ENCODE measurements around the gene SORCS1. TPM values are rescaled to one million over a fixed set of nuclear protein-coding genes. Genes with fewer than 3 reads are reported as not detected.

SORCS1 gene
- polyA plus RNA-seq, 1 of the 3 experiments (the other 2 are of a cell fraction): 0.66 TPM

DNA sequence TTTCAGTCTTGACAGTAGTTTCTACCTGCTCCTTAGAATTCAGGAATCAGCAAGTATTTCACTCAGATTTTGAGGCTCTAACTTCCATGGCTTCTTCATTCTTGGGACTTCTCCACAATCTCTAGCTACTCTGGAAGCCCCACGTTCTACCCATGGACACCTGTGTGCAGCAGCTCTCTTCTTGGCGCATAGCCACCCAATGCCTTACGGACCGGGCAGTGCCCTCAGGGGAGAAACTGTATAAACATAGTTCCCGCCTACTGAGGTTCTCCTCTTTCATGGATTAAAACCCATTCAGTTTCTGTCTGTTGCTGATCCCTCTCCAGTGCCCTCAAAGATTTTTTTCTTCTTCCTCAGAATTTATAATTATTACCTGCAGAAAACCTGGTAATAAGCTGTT lies 177.1 kb downstream of the SORCS1 start (continued):
- no peak for TF ChIP-seq MXI1 (IDR thresholded peaks at IDR 0.05; ENCODE audit: low read depth, low read length)
- no peak for TF ChIP-seq RCOR1 (IDR thresholded peaks at IDR 0.05; ENCODE audit: low read length)
- TF ChIP-seq POLR2AphosphoS5 (IDR thresholded peaks at IDR 0.05; ENCODE audit: low read depth, low read length): no peak
- no peak for TF ChIP-seq GABPA (IDR thresholded peaks at IDR 0.05; ENCODE audit: low read depth)
- no peak for TF ChIP-seq RAD21 (IDR thresholded peaks at IDR 0.05; ENCODE audit: low read length)
- no peak for TF ChIP-seq RFX5 (IDR thresholded peaks at IDR 0.05; ENCODE audit: low read length)
- no peak for TF ChIP-seq NRF1 (IDR thresholded peaks at IDR 0.05; ENCODE audit: low read depth, low read length)
- TF ChIP-seq ELF1 (IDR thresholded peaks at IDR 0.05): no peak
- TF ChIP-seq FOXM1 (IDR thresholded peaks at IDR 0.05; ENCODE audit: low read depth): no peak

DNA sequence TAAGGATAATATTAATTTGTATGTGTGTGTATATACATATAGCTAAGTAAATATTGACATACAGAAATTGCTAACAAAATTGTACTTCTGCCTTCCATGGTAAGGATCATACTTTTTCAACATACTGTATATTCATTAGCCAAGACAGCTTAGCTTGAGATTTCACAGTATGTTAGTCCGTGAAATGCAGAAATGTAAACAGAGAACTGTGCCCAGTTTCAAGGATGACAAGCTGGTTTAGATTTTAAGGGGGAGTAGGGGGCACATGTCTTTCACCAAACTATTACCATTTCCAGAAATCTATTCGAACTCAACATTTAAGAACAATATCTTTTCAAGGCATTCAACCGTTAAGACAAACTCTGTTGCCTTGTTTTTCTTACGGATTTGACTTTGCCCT lies 182.2 kb downstream of the SORCS1 start:
- H3K4me1 ChIP-seq (ENCODE audit: control insufficient read depth in 1 of 2, insufficient read depth in 2 of 2, low read depth in 1 of 2, low read length in 1 of 2): peaks cover 0 to 5% of the 10 kb centered on the region in 2 experiments; a peak in 3 of 4 replicates
- H3K9ac ChIP-seq: no peak overlapping the region
- H3K9me2 ChIP-seq: no peaks in the 10 kb centered on the region
- H3K4me3 ChIP-seq (ENCODE audit: low read depth in 2 of 2, low read length in 1 of 2): no peak overlapping the region
- no peaks in the 10 kb centered on the region for H4K20me1 ChIP-seq (ENCODE audit: insufficient read depth)
- no peak for DNase-seq
- POLR2A ChIA-PET: no interaction called here
- no peaks in the 10 kb centered on the region for H3K9me3 ChIP-seq
- no peak overlapping the region; a peak in 1 of 4 replicates for H3K27ac ChIP-seq (ENCODE audit: low read depth in 2 of 2, low read length in 1 of 2)
- CTCF ChIA-PET: interaction anchor here (0.8 to 0.9 kb wide), 2 partner anchors 11 to 277 kb away, joined by 3 read pairs; no protein-coding TSS in a partner anchor
- no peaks in the 10 kb centered on the region for H3F3A ChIP-seq (replicated peaks; ENCODE audit: insufficient read depth)
- no peak overlapping the region for H2AFZ ChIP-seq (ENCODE audit: low read depth)
- H3K27me3 ChIP-seq (ENCODE audit: insufficient read depth): no peaks in the 10 kb centered on the region
- H3K79me2 ChIP-seq (ENCODE audit: insufficient read depth): no peaks in the 10 kb centered on the region
- WGBS (ENCODE audit: low lambda C conversion rate): 44% methylated on average over 4 of the region's 4 CpGs
- no peak for TF ChIP-seq TEAD4 (IDR thresholded peaks at IDR 0.05; ENCODE audit: borderline replicate concordance, insufficient read depth)
- TF ChIP-seq, protein P1, sequence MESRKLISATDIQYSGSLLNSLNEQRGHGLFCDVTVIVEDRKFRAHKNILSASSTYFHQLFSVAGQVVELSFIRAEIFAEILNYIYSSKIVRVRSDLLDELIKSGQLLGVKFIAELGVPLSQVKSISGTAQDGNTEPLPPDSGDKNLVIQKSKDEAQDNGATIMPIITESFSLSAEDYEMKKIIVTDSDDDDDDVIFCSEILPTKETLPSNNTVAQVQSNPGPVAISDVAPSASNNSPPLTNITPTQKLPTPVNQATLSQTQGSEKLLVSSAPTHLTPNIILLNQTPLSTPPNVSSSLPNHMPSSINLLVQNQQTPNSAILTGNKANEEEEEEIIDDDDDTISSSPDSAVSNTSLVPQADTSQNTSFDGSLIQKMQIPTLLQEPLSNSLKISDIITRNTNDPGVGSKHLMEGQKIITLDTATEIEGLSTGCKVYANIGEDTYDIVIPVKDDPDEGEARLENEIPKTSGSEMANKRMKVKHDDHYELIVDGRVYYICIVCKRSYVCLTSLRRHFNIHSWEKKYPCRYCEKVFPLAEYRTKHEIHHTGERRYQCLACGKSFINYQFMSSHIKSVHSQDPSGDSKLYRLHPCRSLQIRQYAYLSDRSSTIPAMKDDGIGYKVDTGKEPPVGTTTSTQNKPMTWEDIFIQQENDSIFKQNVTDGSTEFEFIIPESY (IDR thresholded peaks at IDR 0.05; ENCODE audit: borderline replicate concordance, low read depth): no peak
- TF ChIP-seq, protein P2, sequence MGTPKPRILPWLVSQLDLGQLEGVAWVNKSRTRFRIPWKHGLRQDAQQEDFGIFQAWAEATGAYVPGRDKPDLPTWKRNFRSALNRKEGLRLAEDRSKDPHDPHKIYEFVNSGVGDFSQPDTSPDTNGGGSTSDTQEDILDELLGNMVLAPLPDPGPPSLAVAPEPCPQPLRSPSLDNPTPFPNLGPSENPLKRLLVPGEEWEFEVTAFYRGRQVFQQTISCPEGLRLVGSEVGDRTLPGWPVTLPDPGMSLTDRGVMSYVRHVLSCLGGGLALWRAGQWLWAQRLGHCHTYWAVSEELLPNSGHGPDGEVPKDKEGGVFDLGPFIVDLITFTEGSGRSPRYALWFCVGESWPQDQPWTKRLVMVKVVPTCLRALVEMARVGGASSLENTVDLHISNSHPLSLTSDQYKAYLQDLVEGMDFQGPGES (IDR thresholded peaks at IDR 0.05; ENCODE audit: low read depth, low read length): no peak
- no peak for TF ChIP-seq FOSL2 (IDR thresholded peaks at IDR 0.05; ENCODE audit: borderline replicate concordance, low read depth)
- TF ChIP-seq RCOR1 (IDR thresholded peaks at IDR 0.05; ENCODE audit: low read length): no peak
- no peak for TF ChIP-seq RXRA (IDR thresholded peaks at IDR 0.05; ENCODE audit: borderline replicate concordance, low read depth)
- no peak for TF ChIP-seq NRF1 (IDR thresholded peaks at IDR 0.05; ENCODE audit: low read depth, low read length)
- TF ChIP-seq GATA2 (CRISPR knock-in tag; IDR thresholded peaks at IDR 0.05): no peak
- TF ChIP-seq, protein P3, sequence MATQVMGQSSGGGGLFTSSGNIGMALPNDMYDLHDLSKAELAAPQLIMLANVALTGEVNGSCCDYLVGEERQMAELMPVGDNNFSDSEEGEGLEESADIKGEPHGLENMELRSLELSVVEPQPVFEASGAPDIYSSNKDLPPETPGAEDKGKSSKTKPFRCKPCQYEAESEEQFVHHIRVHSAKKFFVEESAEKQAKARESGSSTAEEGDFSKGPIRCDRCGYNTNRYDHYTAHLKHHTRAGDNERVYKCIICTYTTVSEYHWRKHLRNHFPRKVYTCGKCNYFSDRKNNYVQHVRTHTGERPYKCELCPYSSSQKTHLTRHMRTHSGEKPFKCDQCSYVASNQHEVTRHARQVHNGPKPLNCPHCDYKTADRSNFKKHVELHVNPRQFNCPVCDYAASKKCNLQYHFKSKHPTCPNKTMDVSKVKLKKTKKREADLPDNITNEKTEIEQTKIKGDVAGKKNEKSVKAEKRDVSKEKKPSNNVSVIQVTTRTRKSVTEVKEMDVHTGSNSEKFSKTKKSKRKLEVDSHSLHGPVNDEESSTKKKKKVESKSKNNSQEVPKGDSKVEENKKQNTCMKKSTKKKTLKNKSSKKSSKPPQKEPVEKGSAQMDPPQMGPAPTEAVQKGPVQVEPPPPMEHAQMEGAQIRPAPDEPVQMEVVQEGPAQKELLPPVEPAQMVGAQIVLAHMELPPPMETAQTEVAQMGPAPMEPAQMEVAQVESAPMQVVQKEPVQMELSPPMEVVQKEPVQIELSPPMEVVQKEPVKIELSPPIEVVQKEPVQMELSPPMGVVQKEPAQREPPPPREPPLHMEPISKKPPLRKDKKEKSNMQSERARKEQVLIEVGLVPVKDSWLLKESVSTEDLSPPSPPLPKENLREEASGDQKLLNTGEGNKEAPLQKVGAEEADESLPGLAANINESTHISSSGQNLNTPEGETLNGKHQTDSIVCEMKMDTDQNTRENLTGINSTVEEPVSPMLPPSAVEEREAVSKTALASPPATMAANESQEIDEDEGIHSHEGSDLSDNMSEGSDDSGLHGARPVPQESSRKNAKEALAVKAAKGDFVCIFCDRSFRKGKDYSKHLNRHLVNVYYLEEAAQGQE (IDR thresholded peaks at IDR 0.05; ENCODE audit: low read depth, low read length): no peak
- no peak overlapping the region for H3K4me2 ChIP-seq
- no peaks in the 10 kb centered on the region for H3K36me3 ChIP-seq (replicated peaks in 1 of 2; ENCODE audit: control insufficient read depth in 1 of 2, insufficient read depth in 2 of 2, low read length in 1 of 2)
